KMS-11 (cell line): ENCODE data around the gene RYR1.

Experiments used
- H2AFZ ChIP-seq: fragments of 200-600 bp; sonication (generic); 2 replicates; pipeline ENCODE4 v1.6.1; 2016; ENCODE audit warnings: antibody characterized with exemption, mixed run types, low read depth
- H3K27ac ChIP-seq: fragments of 200-600 bp; sonication (generic); 2 replicates; pipeline ENCODE4 v1.6.1; 2016; ENCODE audit warnings: mild to moderate bottlenecking, mixed run types
- H3K27me3 ChIP-seq: fragments of 200-600 bp; sonication (generic); 2 replicates; pipeline ENCODE4 v1.6.1; 2017; ENCODE audit warnings: mild to moderate bottlenecking, low read depth, mixed run types, moderate library complexity; ENCODE audit not compliant: insufficient read depth
- H3K36me3 ChIP-seq: fragments of 200-600 bp; sonication (generic); 2 replicates; pipeline ENCODE4 v1.6.1; 2017; ENCODE audit warnings: mild to moderate bottlenecking, mixed run types; ENCODE audit not compliant: insufficient read depth
- H3K4me1 ChIP-seq: fragments of 200-600 bp; sonication (generic); 2 replicates; pipeline ENCODE4 v1.6.1; 2016; ENCODE audit warnings: mild to moderate bottlenecking, low read depth, mixed run types; ENCODE audit not compliant: poor library complexity, severe bottlenecking
- H3K4me2 ChIP-seq: fragments of 200-600 bp; sonication (generic); 2 replicates; pipeline ENCODE4 v1.7.0; 2016; ENCODE audit warnings: mild to moderate bottlenecking, mixed run types
- H3K4me3 ChIP-seq: fragments of 200-600 bp; sonication (generic); IDR thresholded peaks from 2 replicates; pipeline ENCODE4 v1.6.1; 2017; ENCODE audit warnings: low read depth, low read length, mixed read lengths; ENCODE audit not compliant: insufficient read depth
- H3K79me2 ChIP-seq: fragments of 200-600 bp; sonication (generic); 2 replicates; pipeline ENCODE4 v1.6.1; 2016; ENCODE audit warnings: low read depth, mixed run types; ENCODE audit not compliant: insufficient read depth
- H3K9ac ChIP-seq: fragments of 200-600 bp; sonication (generic); 2 replicates; pipeline ENCODE4 v1.6.1; 2016; ENCODE audit warnings: mild to moderate bottlenecking, mixed run types
- H4K20me1 ChIP-seq: fragments of 200-600 bp; sonication (generic); 2 replicates; pipeline ENCODE4 v1.6.1; 2016; ENCODE audit warnings: mild to moderate bottlenecking, mixed run types; ENCODE audit not compliant: insufficient read depth
- CTCF ChIP-seq: fragments of 200-600 bp; sonication (generic); conservative IDR thresholded peaks from 2 replicates; pipeline ENCODE4 v1.6.1; 2017; ENCODE audit warnings: low read depth, mild to moderate bottlenecking, antibody characterized with exemption, low read length, moderate library complexity, mixed read lengths

Gene RYR1

DNA sequence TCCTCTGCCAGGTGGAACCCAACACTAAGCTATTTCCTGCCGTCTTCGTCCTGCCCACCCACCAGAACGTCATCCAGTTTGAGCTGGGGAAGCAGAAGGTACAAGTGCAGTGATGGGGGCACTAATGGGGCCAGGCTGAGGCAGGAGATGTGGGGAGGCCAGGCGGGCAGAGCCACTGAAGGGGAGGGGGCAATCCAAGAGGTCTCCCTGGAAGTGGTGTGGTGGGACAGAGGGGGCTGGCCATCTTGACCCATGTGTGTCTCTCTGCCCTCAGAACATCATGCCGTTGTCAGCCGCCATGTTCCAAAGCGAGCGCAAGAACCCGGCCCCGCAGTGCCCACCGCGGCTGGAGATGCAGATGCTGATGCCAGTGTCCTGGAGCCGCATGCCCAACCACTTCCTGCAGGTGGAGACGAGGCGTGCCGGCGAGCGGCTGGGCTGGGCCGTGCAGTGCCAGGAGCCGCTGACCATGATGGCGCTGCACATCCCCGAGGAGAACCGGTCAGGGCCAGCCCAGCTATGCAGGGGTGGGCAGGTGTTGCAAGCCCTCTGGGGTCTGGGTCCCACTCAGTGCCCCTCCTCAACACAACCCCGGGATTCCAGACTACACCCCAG lies 49.6 kb downstream of the RYR1 start:
- H3K36me3 ChIP-seq, result no peaks in the 10 kb centered on the region
- H3K27me3 ChIP-seq, result peaks cover 54% of the 10 kb centered on the region
- H3K9ac ChIP-seq, result no peak overlapping the region
- H3K4me1 ChIP-seq, result no peaks in the 10 kb centered on the region
- no peak overlapping the region for H3K4me2 ChIP-seq
- no peak overlapping the region for H3K27ac ChIP-seq
- H4K20me1 ChIP-seq, result no peaks in the 10 kb centered on the region
- TF ChIP-seq CTCF, result no peak
- H3K4me3 ChIP-seq, result no peak overlapping the region
- no peak overlapping the region for H2AFZ ChIP-seq
- H3K79me2 ChIP-seq, result no peaks in the 10 kb centered on the region

DNA sequence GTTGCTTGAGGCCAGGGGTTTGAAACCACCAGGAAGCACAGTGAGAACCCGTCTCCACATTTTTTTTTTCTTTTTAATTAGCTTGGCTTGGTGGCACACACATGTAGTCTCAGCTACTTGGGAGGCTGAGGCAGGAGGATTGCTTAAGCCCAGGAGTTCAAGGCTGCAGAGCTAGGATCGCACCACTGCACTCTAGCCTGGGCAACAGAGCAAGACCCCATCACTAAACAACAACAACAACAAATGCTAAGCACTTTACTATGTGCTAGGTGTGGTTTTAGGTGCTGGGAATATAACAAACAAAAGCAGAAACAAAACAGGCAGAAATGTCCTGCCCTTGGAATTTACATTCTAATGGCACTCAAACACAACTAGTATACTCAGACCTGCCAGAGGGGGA lies 51.3 kb downstream of the RYR1 start:
- no peak for TF ChIP-seq CTCF
- Histone ChIP-seq H3K27ac (no peak overlapping the region), H3K4me2 (no peak overlapping the region), H3K79me2 (no peaks in the 10 kb centered on the region), H2AFZ (no peak overlapping the region), H3K36me3 (no peaks in the 10 kb centered on the region), H3K4me3 (no peak overlapping the region), H4K20me1 (no peaks in the 10 kb centered on the region), H3K27me3 (peaks cover 61% of the 10 kb centered on the region), H3K4me1 (no peaks in the 10 kb centered on the region), H3K9ac (no peak overlapping the region)

DNA sequence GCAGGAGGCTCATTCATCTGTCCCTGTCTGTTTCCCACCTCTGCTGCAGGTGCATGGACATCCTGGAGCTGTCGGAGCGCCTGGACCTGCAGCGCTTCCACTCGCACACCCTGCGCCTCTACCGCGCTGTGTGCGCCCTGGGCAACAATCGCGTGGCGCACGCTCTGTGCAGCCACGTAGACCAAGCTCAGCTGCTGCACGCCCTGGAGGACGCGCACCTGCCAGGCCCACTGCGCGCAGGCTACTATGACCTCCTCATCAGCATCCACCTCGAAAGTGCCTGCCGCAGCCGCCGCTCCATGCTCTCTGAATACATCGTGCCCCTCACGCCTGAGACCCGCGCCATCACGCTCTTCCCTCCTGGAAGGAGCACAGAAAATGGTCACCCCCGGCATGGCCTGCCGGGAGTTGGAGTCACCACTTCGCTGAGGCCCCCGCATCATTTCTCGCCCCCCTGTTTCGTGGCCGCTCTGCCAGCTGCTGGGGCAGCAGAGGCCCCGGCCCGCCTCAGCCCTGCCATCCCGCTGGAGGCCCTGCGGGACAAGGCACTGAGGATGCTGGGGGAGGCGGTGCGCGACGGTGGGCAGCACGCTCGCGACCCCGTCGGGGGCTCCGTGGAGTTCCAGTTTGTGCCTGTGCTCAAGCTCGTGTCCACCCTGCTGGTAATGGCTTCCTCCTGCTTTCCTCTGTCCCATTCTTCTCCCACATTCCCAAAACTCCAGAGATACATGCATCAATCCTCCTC lies 52.2 kb downstream of the RYR1 start:
- Histone ChIP-seq H3K9ac (no peak overlapping the region), H4K20me1 (no peaks in the 10 kb centered on the region), H3K36me3 (no peaks in the 10 kb centered on the region), H3K27me3 (peaks cover 65% of the 10 kb centered on the region), H2AFZ (no peak overlapping the region), H3K4me3 (no peak overlapping the region), H3K79me2 (no peaks in the 10 kb centered on the region), H3K4me1 (no peaks in the 10 kb centered on the region), H3K27ac (no peak overlapping the region), H3K4me2 (no peak overlapping the region)
- no peak for TF ChIP-seq CTCF

GRCh38 chr19:38486731-38487336 lies 53.3 kb downstream of the RYR1 start:
- no peak overlapping the region for H3K4me3 ChIP-seq
- peaks cover 67% of the 10 kb centered on the region for H3K27me3 ChIP-seq
- no peak overlapping the region for H3K27ac ChIP-seq
- no peaks in the 10 kb centered on the region for H3K36me3 ChIP-seq
- H4K20me1 ChIP-seq, result no peaks in the 10 kb centered on the region
- no peak for TF ChIP-seq CTCF
- H3K79me2 ChIP-seq, result no peaks in the 10 kb centered on the region
- no peak overlapping the region for H3K9ac ChIP-seq
- H3K4me1 ChIP-seq, result no peaks in the 10 kb centered on the region
- no peak overlapping the region for H2AFZ ChIP-seq
- no peak overlapping the region for H3K4me2 ChIP-seq
